ENCODE results near the gene GRAMD1B. TPM values are rescaled to one million over a fixed set of nuclear protein-coding genes. Genes with fewer than 3 reads are reported as not detected.

GRAMD1B gene
- total RNA-seq: 1.9 and 2.0 TPM in 2 replicates

DNA sequence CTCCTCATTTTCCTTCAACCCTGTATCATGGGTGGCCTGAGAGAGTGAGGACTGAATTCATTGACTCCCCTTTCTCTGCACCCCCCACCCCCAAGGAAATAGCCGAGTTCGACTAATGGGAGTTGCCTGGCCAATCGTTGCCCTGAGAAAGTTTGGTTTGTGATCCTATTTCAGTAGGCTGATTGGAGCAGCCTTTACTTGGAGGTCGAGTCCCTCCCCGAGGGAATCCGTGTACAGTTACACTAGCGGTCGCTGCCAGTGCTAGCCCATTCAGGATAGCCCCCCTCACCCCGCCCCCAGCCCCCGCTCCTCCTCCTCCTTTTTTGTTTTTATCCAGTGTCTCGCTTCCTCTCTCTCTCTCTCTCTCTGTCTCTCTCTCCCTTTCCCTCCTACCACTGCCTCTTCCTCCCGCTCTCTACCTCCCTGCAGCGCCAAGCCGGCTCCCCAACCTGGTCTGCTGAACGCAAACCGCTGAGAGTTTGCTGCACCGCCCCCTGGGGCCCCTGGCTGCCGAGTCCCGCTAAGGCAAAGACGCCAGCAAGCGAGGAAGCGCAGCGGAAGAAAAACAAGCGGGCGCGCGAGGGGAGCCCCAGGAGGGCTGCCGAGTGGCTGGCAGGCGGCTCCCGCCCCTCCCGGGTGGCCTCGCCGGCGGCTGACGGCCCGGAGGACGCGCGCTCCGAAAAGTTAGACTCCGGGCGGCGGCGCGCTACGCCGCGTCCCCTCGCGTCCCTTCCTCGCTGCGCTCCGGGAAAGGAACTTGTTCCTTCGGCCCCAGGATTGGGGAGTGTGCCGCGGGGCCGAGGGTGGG, at the start of gene GRAMD1B:
Gene GRAMD1B, plus strand, starts transcription at position 357 of the 808 bp plus-strand sequence. CDS start 524 bp downstream, outside the sequence.

DNA sequence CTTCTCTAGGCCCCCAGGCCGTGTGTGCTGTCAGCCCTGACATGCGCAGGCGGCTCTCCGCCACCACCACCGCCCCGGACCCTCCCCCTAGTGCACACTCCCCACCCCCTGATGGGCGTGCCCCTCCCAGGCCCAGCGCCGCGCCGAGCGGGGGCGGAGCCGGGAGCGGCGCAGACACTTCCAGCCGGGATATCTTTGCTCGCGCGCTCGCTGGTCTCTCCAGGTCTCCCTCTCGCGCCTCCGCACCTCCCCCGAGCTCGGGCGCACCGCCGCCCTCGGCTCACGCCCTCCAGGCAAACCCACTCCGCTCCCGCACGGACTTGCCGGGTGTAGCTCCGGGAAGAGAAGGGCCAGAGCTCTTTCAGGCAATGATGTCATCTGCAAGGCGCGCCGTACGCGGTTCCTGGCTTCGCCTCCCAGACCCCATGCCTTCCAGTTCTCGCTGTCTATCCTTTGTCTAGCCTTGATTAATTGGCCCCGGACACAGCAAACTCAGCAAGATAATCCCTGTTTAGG, 224.6 kb downstream of the GRAMD1B start, which contains the start of gene SCN3B:
Gene SCN3B, minus strand, starts transcription at position 59 of the 516 bp plus-strand sequence. CDS start 823 bp downstream, outside the sequence.

Other genes with a start within 250 kb of the GRAMD1B start
- gene CLMP, start 235.0 kb upstream of the GRAMD1B start, total RNA-seq: 0.06 and 0.32 TPM in 2 replicates
- gene SCN3B, start 224.4 kb downstream of the GRAMD1B start, total RNA-seq: 0.16 and 2.3 TPM in 2 replicates

Data from bladder microvascular endothelial cell (primary cell).